Measurements from ENCODE around the gene GASK1B. TPM values are rescaled to one million over a fixed set of nuclear protein-coding genes. Genes with fewer than 3 reads are reported as not detected.

Gene GASK1B
- polyA plus RNA-seq, 2 of the 4 experiments (the other 2 are of a cell fraction): 2.7 to 2.9 TPM

GRCh38 chr4:158159054-158159717 is 13.6 kb downstream of the GASK1B start (continued):
- TF ChIP-seq RCOR1 (IDR thresholded peaks at IDR 0.05; ENCODE audit: low read depth, low read length) (no peak), ZNF302 (CRISPR knock-in tag; IDR thresholded peaks at IDR 0.05) (no peak), ZC3H11A (IDR thresholded peaks at IDR 0.05) (no peak), ZSCAN20 (CRISPR knock-in tag; IDR thresholded peaks at IDR 0.05) (no peak), HDAC2 (IDR thresholded peaks at IDR 0.05) (no peak), MAZ (IDR thresholded peaks at IDR 0.05; ENCODE audit: borderline replicate concordance, low read depth, low read length) (no peak), HMGXB4 (CRISPR knock-in tag; IDR thresholded peaks at IDR 0.05; ENCODE audit: borderline replicate concordance) (no peak), HOXB5 (CRISPR knock-in tag; IDR thresholded peaks at IDR 0.05) (no peak)

- ATAC-seq (no peak), FAIRE-seq (no peak), DNase-seq (ENCODE audit: low read depth in 1 of 2, low spot score in 1 of 2) (no peak)
- ChIA-PET POLR2A (no interaction called here), CTCF (interaction anchor here (1.8 kb wide), 1 partner anchor 15 kb away, joined by 6 read pairs; no protein-coding TSS in a partner anchor)
- Histone ChIP-seq H3K4me3 (no peak overlapping the region), H3K4me2 (no peak overlapping the region), H3K27ac (no peak overlapping the region), H3K4me1 (peaks cover 23% of the 10 kb centered on the region), H3K9me3 (no peaks in the 10 kb centered on the region)
- TF ChIP-seq NPAS2 (CRISPR knock-in tag; IDR thresholded peaks at IDR 0.05; ENCODE audit: borderline replicate concordance) (no peak), FOXS1 (CRISPR knock-in tag; IDR thresholded peaks at IDR 0.05) (no peak), HMGXB4 (CRISPR knock-in tag; IDR thresholded peaks at IDR 0.05; ENCODE audit: borderline replicate concordance) (no peak), MYC (IDR thresholded peaks at IDR 0.05; ENCODE audit: borderline replicate concordance, low read length) (no peak), MAFK (IDR thresholded peaks at IDR 0.05; ENCODE audit: partially characterized antibody) (no peak), NFE2L2 (conservative IDR thresholded peaks at IDR 0.05; ENCODE audit: low read length) (no peak), RARB (CRISPR knock-in tag; IDR thresholded peaks at IDR 0.05) (no peak), EHF (CRISPR knock-in tag; IDR thresholded peaks at IDR 0.05) (no peak), SMC3 (IDR thresholded peaks at IDR 0.05) (no peak), ZSCAN20 (CRISPR knock-in tag; IDR thresholded peaks at IDR 0.05) (no peak), KDM5A (IDR thresholded peaks at IDR 0.05) (no peak), JUN (IDR thresholded peaks at IDR 0.05) (no peak), E2F6 (IDR thresholded peaks at IDR 0.05; ENCODE audit: borderline replicate concordance, low read depth) (no peak), CTCF (IDR thresholded peaks at IDR 0.05) (no peak), FOSB (CRISPR knock-in tag; IDR thresholded peaks at IDR 0.05) (no peak), ZNF302 (CRISPR knock-in tag; IDR thresholded peaks at IDR 0.05) (no peak), BCL3 (IDR thresholded peaks at IDR 0.05) (no peak), SREBF2 (IDR thresholded peaks at IDR 0.05) (no peak)
- WGBS (ENCODE audit: missing lambda C conversion rate): 60% methylated on average over 4 of the region's 4 CpGs
Observed at GRCh38 chr4:158157412-158157811, 15.4 kb downstream of the GASK1B start.
